ENCODE measurements around the gene SRRD. TPM values are rescaled to one million over a fixed set of nuclear protein-coding genes. Genes with fewer than 3 reads are reported as not detected.

The SRRD gene
- total RNA-seq, 1 donor from 2014 or later = 34.4 TPM

GRCh38 chr22:26450453-26451185 is 33.1 kb upstream of the SRRD start:
- Histone ChIP-seq H3K27ac (ENCODE audit: low read depth, low read length) (no peak overlapping the region), H3K27me3 (ENCODE audit: insufficient read depth, low read length) (no peaks in the 10 kb centered on the region), H3K9ac (ENCODE audit: low read length) (no peak overlapping the region), H3K4me3 (ENCODE audit: insufficient read depth, low read depth, low read length) (no peak overlapping the region), H3K79me2 (ENCODE audit: insufficient read depth, low read length) (no peaks in the 10 kb centered on the region), H3K4me2 (ENCODE audit: low read length) (no peak overlapping the region), H3K36me3 (ENCODE audit: insufficient read depth, low read length) (peaks cover 4% of the 10 kb centered on the region), H4K20me1 (ENCODE audit: insufficient read depth, low read length) (peaks cover 4% of the 10 kb centered on the region), H2AFZ (ENCODE audit: low read depth, low read length) (no peak overlapping the region), H3K9me3 (ENCODE audit: insufficient read depth, low read depth, low read length) (no peaks in the 10 kb centered on the region), H3K4me1 (ENCODE audit: insufficient read depth, low read length) (no peaks in the 10 kb centered on the region)
- H3K27me3 Mint-ChIP-seq (ENCODE audit: low read depth, unreplicated experiment) = no peaks in the 10 kb centered on the region
- H3K27ac Mint-ChIP-seq (ENCODE audit: unreplicated experiment) = no peak overlapping the region
- peaks cover 19% of the 10 kb centered on the region for H3K36me3 Mint-ChIP-seq (ENCODE audit: low read depth, unreplicated experiment)
- no peak for DNase-seq (ENCODE audit: low read depth)
- no peaks in the 10 kb centered on the region for H3K4me1 Mint-ChIP-seq (ENCODE audit: low read depth, unreplicated experiment)
- H3K4me3 Mint-ChIP-seq (ENCODE audit: unreplicated experiment) = no peak overlapping the region
- no peak for FAIRE-seq
- no peak for TF ChIP-seq EZH2 (IDR thresholded peaks at IDR 0.05; ENCODE audit: insufficient read depth, low read length)
- TF ChIP-seq, protein P1, sequence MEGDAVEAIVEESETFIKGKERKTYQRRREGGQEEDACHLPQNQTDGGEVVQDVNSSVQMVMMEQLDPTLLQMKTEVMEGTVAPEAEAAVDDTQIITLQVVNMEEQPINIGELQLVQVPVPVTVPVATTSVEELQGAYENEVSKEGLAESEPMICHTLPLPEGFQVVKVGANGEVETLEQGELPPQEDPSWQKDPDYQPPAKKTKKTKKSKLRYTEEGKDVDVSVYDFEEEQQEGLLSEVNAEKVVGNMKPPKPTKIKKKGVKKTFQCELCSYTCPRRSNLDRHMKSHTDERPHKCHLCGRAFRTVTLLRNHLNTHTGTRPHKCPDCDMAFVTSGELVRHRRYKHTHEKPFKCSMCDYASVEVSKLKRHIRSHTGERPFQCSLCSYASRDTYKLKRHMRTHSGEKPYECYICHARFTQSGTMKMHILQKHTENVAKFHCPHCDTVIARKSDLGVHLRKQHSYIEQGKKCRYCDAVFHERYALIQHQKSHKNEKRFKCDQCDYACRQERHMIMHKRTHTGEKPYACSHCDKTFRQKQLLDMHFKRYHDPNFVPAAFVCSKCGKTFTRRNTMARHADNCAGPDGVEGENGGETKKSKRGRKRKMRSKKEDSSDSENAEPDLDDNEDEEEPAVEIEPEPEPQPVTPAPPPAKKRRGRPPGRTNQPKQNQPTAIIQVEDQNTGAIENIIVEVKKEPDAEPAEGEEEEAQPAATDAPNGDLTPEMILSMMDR (IDR thresholded peaks at IDR 0.05; ENCODE audit: insufficient read depth, low read depth, low read length) = no peak
- H3K9me3 Mint-ChIP-seq (ENCODE audit: unreplicated experiment) = no peaks in the 10 kb centered on the region

GRCh38 chr22:26452236-26453016 is 31.3 kb upstream of the SRRD start:
- Histone ChIP-seq H4K20me1 (ENCODE audit: insufficient read depth, low read length) (peaks cover 4% of the 10 kb centered on the region), H2AFZ (ENCODE audit: low read depth, low read length) (no peak overlapping the region), H3K9ac (ENCODE audit: low read length) (no peak overlapping the region), H3K36me3 (ENCODE audit: insufficient read depth, low read length) (peaks cover 6% of the 10 kb centered on the region), H3K4me2 (ENCODE audit: low read length) (no peak overlapping the region), H3K27me3 (ENCODE audit: insufficient read depth, low read length) (no peaks in the 10 kb centered on the region), H3K79me2 (ENCODE audit: insufficient read depth, low read length) (no peaks in the 10 kb centered on the region), H3K4me1 (ENCODE audit: insufficient read depth, low read length) (no peaks in the 10 kb centered on the region), H3K4me3 (ENCODE audit: insufficient read depth, low read depth, low read length) (no peak overlapping the region), H3K27ac (ENCODE audit: low read depth, low read length) (no peak overlapping the region), H3K9me3 (ENCODE audit: insufficient read depth, low read depth, low read length) (no peaks in the 10 kb centered on the region)
- H3K27ac Mint-ChIP-seq (ENCODE audit: unreplicated experiment) = no peak overlapping the region
- no peaks in the 10 kb centered on the region for H3K9me3 Mint-ChIP-seq (ENCODE audit: unreplicated experiment)
- no peak for FAIRE-seq
- no peak overlapping the region for H3K4me3 Mint-ChIP-seq (ENCODE audit: unreplicated experiment)
- TF ChIP-seq, protein P1 (IDR thresholded peaks at IDR 0.05; ENCODE audit: insufficient read depth, low read depth, low read length) = no peak
- TF ChIP-seq EZH2 (IDR thresholded peaks at IDR 0.05; ENCODE audit: insufficient read depth, low read length) = no peak
- no peak for DNase-seq (ENCODE audit: low read depth)
- no peaks in the 10 kb centered on the region for H3K4me1 Mint-ChIP-seq (ENCODE audit: low read depth, unreplicated experiment)
- H3K36me3 Mint-ChIP-seq (ENCODE audit: low read depth, unreplicated experiment) = peaks cover 27% of the 10 kb centered on the region
- no peaks in the 10 kb centered on the region for H3K27me3 Mint-ChIP-seq (ENCODE audit: low read depth, unreplicated experiment)

All from astrocyte (in vitro differentiated cells and primary cell).